Effector memory CD8-positive, alpha-beta T cell (primary cell): ENCODE results near the gene TTBK1.
A peak's percentile ranks its signal among the peaks of the same experiment; 100 is the strongest.

ENCODE experiments used
- ATAC-seq: fragments of 150-1000 bp; cut with Tn5 transposase; replicated peaks from 2 replicates; pipeline ENCODE4 v1.10.0; 2021; ENCODE audit warnings: mild to moderate bottlenecking, moderate library complexity
- DNase-seq, 3 experiments: peaks; one replicate each; pipeline ENCODE4 v3.0.0; 2021
- H3K27ac Mint-ChIP-seq, 2 donors: one replicate each; pipeline ENCODE4 v1.8.0; 2022; ENCODE audit warnings: mild to moderate bottlenecking in 2 of 2, mixed read lengths in 2 of 2, moderate library complexity in 2 of 2
- H3K27me3 Mint-ChIP-seq, 2 donors: one replicate each; pipeline ENCODE4 v1.8.0; 2022; ENCODE audit warnings: mixed read lengths in 2 of 2
- H3K36me3 Mint-ChIP-seq: one replicate; pipeline ENCODE4 v1.8.0; 2022; ENCODE audit warnings: mild to moderate bottlenecking, moderate library complexity, mixed read lengths; ENCODE audit not compliant: insufficient read depth
- H3K4me1 Mint-ChIP-seq, 2 donors: one replicate each; pipeline ENCODE4 v1.8.0; 2022; ENCODE audit warnings: low read depth in 2 of 2, mixed read lengths in 2 of 2
- H3K4me3 Mint-ChIP-seq, 2 donors: one replicate each; pipeline ENCODE4 v1.8.0; 2022; ENCODE audit warnings: mild to moderate bottlenecking in 2 of 2, mixed read lengths in 2 of 2, moderate library complexity in 2 of 2
- H3K9me3 Mint-ChIP-seq, 2 donors: one replicate each; pipeline ENCODE4 v1.8.0; 2022; ENCODE audit warnings: mixed read lengths in 2 of 2
- total RNA-seq, 9 experiments: gene quantifications; one replicate each; lab custom pipeline; 2026; lab: John Stamatoyannopoulos, UW

The TTBK1 gene
- total RNA-seq, result 0 to 1.6 (median 0.62) reads per million in 9 experiments

- no peak within 1 kb of the TSS for H3K4me3 Mint-ChIP-seq
- H3K9me3 Mint-ChIP-seq, result no peaks in the 10 kb centered on the region
- H3K4me1 Mint-ChIP-seq, result peaks cover 10 to 12% of the 10 kb centered on the region in 2 donors
- no peak within 1 kb of the TSS for H3K27ac Mint-ChIP-seq
- ATAC-seq, result peak; percentile 6
- peaks cover 3% of the 10 kb centered on the region for H3K36me3 Mint-ChIP-seq
- DNase-seq, result peak; percentile 25 to 30 (median 29)
- H3K27me3 Mint-ChIP-seq, result peaks cover 16 to 19% of the 10 kb centered on the region in 2 donors
Observed at GRCh38 chr6:43242908-43243663, at the start of gene TTBK1. TSS of gene TTBK1 (plus strand) at chr6:43243481. CDS start at chr6:43246661, 3,180 bp downstream.

- H3K9me3 Mint-ChIP-seq, result no peaks in the 10 kb centered on the region
- no peak for ATAC-seq
- peaks cover 31% of the 10 kb centered on the region for H3K36me3 Mint-ChIP-seq
- DNase-seq, result no peak
- no peak overlapping the region for H3K4me3 Mint-ChIP-seq
- peaks cover 6 to 16% of the 10 kb centered on the region in 2 donors for H3K4me1 Mint-ChIP-seq
- no peaks in the 10 kb centered on the region for H3K27me3 Mint-ChIP-seq
- H3K27ac Mint-ChIP-seq, result no peak overlapping the region
Observed at GRCh38 chr6:43193929-43194328, 49.4 kb upstream of the TTBK1 start.

DNA sequence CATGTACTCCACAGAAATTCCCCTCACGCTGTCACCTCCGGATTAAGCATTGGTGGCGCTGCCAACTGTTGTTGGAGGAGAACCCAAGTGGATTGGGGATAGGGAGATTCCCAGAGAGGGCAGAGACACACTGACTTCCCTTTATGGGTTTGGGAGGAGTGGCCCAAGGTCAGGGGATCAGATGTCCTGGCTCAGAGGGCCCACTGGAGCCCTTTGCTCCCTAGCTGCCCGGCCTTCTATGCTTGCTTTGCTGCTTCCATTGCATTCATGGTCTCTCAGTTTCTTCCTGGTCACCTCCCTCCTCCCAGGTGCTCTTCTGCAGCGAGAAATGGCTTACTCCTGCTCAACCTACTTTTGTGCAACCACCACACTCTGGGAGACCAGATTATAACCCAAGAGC lies 46.9 kb upstream of the TTBK1 start:
- no peak overlapping the region for H3K4me3 Mint-ChIP-seq
- DNase-seq, result no peak
- no peaks in the 10 kb centered on the region for H3K9me3 Mint-ChIP-seq
- no peaks in the 10 kb centered on the region for H3K27me3 Mint-ChIP-seq
- peaks cover 4 to 7% of the 10 kb centered on the region in 2 donors for H3K4me1 Mint-ChIP-seq
- H3K36me3 Mint-ChIP-seq, result peaks cover 40% of the 10 kb centered on the region
- H3K27ac Mint-ChIP-seq, result peak overlapping the region in 1 of 2 donors; percentile 71
- ATAC-seq, result no peak

- no peak for DNase-seq
- Mint-ChIP-seq H3K36me3 (peaks cover 21% of the 10 kb centered on the region), H3K4me1 (no peaks in the 10 kb centered on the region), H3K27me3 (no peaks in the 10 kb centered on the region), H3K9me3 (no peaks in the 10 kb centered on the region), H3K4me3 (no peak overlapping the region), H3K27ac (no peak overlapping the region)
- no peak for ATAC-seq
Observed at GRCh38 chr6:43199912-43200311, 43.4 kb upstream of the TTBK1 start.

- DNase-seq (no peak), ATAC-seq (no peak)
- no peaks in the 10 kb centered on the region for H3K9me3 Mint-ChIP-seq
- H3K27me3 Mint-ChIP-seq, result no peaks in the 10 kb centered on the region
- no peaks in the 10 kb centered on the region for H3K4me1 Mint-ChIP-seq
- no peak overlapping the region for H3K27ac Mint-ChIP-seq
- peaks cover 24% of the 10 kb centered on the region for H3K36me3 Mint-ChIP-seq
- H3K4me3 Mint-ChIP-seq, result no peak overlapping the region
Observed at GRCh38 chr6:43200541-43200940, 42.7 kb upstream of the TTBK1 start.

- no peak overlapping the region for H3K27ac Mint-ChIP-seq
- H3K9me3 Mint-ChIP-seq, result no peaks in the 10 kb centered on the region
- peaks cover 18% of the 10 kb centered on the region for H3K36me3 Mint-ChIP-seq
- no peak overlapping the region for H3K4me3 Mint-ChIP-seq
- ATAC-seq (no peak), DNase-seq (no peak)
- no peaks in the 10 kb centered on the region for H3K4me1 Mint-ChIP-seq
- no peaks in the 10 kb centered on the region for H3K27me3 Mint-ChIP-seq
Observed at GRCh38 chr6:43202451-43202850, 40.8 kb upstream of the TTBK1 start.

GRCh38 chr6:43203029-43203717 lies 40.1 kb upstream of the TTBK1 start:
- no peak for ATAC-seq
- Mint-ChIP-seq H3K4me1 (no peaks in the 10 kb centered on the region), H3K36me3 (peaks cover 18% of the 10 kb centered on the region), H3K9me3 (no peaks in the 10 kb centered on the region), H3K27ac (no peak overlapping the region), H3K27me3 (no peaks in the 10 kb centered on the region), H3K4me3 (no peak overlapping the region)
- DNase-seq, result no peak

DNA sequence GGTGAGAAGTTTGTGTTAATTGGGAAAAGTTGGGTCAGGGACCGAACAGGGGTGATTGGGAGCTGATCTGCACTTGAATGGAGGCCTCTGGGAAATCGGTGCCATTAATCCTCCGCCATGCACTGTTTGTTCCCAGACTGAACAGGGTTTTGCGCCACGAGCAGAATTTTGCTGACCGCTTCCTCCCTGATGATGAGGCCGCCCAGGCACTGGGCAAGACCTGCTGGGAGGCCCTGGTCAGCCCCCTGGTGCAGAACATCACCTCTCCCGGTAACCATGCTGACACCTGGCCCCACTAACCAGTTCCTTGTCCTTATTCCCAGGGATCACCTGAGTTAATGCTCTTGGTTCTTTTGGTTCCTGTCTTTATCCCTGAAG lies 39.6 kb upstream of the TTBK1 start:
- Mint-ChIP-seq H3K9me3 (no peaks in the 10 kb centered on the region), H3K4me3 (no peak overlapping the region), H3K27me3 (no peaks in the 10 kb centered on the region), H3K36me3 (peaks cover 18% of the 10 kb centered on the region), H3K4me1 (no peaks in the 10 kb centered on the region), H3K27ac (no peak overlapping the region)
- ATAC-seq (no peak), DNase-seq (no peak)

DNA sequence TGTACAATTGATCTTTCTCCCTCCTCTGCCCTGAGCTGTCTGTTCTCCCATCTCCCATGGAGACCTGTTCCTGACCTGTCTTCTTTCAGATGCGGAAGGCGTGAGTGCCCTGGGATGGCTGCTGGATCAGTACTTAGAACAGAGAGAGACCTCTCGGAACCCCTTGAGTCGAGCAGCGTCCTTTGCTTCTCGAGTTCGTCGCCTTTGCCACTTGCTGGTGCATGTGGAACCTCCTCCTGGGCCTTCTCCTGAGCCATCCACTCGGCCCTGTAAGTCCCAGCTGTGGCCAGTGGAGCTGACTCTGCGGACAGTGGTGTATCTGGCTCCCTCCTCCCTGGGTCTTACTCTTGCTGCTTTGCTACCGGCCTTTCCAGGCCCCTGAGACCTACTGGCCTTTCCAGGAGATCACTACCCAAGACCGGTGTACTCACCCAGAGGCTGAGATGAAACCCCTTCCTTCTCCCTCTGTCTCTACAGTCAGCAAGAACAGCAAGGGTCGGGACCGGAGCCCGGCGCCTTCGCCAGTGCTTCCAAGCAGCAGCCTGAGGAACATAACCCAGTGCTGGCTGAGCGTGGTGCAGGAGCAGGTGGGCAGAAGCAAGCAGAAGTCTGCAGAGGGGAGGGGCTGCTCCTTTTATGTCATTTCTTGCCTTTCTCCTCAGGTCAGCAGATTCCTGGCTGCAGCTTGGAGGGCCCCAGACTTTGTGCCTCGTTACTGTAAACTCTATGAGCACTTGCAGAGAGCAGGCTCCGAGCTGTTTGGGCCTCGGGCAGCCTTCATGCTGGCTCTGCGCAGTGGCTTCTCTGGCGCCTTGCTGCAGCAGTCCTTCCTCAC lies 38.8 kb upstream of the TTBK1 start:
- Mint-ChIP-seq H3K4me1 (no peaks in the 10 kb centered on the region), H3K36me3 (peaks cover 13% of the 10 kb centered on the region), H3K9me3 (no peaks in the 10 kb centered on the region), H3K27me3 (no peaks in the 10 kb centered on the region), H3K27ac (peak overlapping the region; percentile 9 to 26), H3K4me3 (no peak overlapping the region)
- DNase-seq (no peak), ATAC-seq (no peak)

GRCh38 chr6:43205849-43206248 lies 37.4 kb upstream of the TTBK1 start:
- H3K36me3 Mint-ChIP-seq, result peaks cover 12% of the 10 kb centered on the region
- no peaks in the 10 kb centered on the region for H3K4me1 Mint-ChIP-seq
- no peaks in the 10 kb centered on the region for H3K9me3 Mint-ChIP-seq
- DNase-seq, result no peak
- ATAC-seq, result no peak
- no peak overlapping the region for H3K4me3 Mint-ChIP-seq
- no peaks in the 10 kb centered on the region for H3K27me3 Mint-ChIP-seq
- no peak overlapping the region for H3K27ac Mint-ChIP-seq

DNA sequence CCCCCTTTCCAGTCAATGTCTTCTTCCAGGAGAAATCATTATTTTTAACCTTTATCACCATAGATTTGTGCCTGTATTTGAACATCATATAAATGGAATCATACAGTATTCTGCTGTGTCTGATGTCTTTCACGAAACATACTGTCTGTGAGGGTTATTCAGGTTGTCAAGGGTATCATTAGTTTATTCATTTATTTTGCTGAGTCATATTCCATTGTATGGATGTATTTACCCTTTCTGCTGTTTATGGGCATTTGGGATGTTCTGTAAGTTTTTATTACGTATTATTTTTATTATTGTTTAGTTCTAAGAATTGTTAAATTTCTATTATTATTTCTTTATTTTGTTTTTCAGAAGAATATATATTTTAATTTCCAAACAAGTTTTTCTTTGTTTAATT lies 36.0 kb upstream of the TTBK1 start:
- Mint-ChIP-seq H3K27ac (no peak overlapping the region), H3K4me1 (no peaks in the 10 kb centered on the region), H3K27me3 (no peaks in the 10 kb centered on the region), H3K36me3 (peaks cover 9% of the 10 kb centered on the region), H3K9me3 (no peaks in the 10 kb centered on the region), H3K4me3 (no peak overlapping the region)
- DNase-seq, result no peak
- no peak for ATAC-seq

- no peak overlapping the region for H3K27ac Mint-ChIP-seq
- no peaks in the 10 kb centered on the region for H3K9me3 Mint-ChIP-seq
- H3K36me3 Mint-ChIP-seq, result peaks cover 8% of the 10 kb centered on the region
- no peak overlapping the region for H3K4me3 Mint-ChIP-seq
- DNase-seq (no peak), ATAC-seq (no peak)
- H3K27me3 Mint-ChIP-seq, result no peaks in the 10 kb centered on the region
- H3K4me1 Mint-ChIP-seq, result peaks cover 0 to 4% of the 10 kb centered on the region in 2 donors
Observed at GRCh38 chr6:43211955-43212354, 31.3 kb upstream of the TTBK1 start.

- H3K9me3 Mint-ChIP-seq, result no peaks in the 10 kb centered on the region
- peaks cover 8% of the 10 kb centered on the region for H3K36me3 Mint-ChIP-seq
- no peak for ATAC-seq
- H3K4me1 Mint-ChIP-seq, result peaks cover 0 to 4% of the 10 kb centered on the region in 2 donors
- H3K4me3 Mint-ChIP-seq, result no peak overlapping the region
- no peak overlapping the region for H3K27ac Mint-ChIP-seq
- no peaks in the 10 kb centered on the region for H3K27me3 Mint-ChIP-seq
- DNase-seq, result no peak
Observed at GRCh38 chr6:43213431-43213830, 29.9 kb upstream of the TTBK1 start.
